ENCODE measurements around the gene AMN.

AMN gene

DNA sequence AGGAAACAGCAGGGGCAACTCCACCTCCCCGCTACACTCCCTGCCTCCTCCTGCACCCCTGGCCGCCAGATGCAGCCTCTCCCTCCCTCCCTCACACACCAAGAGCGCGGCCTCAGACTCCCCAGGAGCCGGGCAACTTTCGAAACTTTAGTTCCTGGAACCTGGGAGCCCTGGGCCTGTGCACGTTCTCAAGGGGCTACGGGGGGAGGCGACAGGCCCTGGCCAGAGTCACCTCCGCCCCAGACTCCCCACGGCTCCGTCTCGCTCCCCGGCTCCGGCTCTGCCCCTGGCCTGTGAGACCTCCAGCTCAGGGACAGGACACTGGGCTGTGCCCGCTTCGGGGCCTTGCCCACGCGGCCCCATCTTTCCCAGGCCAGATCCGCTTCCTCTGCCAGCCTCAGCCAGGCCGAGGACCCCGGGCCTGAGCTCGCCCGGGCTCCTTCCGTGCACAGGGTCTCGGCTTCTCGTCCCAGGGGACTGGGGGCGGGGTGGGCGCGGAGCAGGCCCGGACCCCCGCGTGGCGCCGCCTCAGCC is 5.5 kb downstream of the AMN start:
- no peak for DNase-seq (ENCODE audit: low read depth)

DNA sequence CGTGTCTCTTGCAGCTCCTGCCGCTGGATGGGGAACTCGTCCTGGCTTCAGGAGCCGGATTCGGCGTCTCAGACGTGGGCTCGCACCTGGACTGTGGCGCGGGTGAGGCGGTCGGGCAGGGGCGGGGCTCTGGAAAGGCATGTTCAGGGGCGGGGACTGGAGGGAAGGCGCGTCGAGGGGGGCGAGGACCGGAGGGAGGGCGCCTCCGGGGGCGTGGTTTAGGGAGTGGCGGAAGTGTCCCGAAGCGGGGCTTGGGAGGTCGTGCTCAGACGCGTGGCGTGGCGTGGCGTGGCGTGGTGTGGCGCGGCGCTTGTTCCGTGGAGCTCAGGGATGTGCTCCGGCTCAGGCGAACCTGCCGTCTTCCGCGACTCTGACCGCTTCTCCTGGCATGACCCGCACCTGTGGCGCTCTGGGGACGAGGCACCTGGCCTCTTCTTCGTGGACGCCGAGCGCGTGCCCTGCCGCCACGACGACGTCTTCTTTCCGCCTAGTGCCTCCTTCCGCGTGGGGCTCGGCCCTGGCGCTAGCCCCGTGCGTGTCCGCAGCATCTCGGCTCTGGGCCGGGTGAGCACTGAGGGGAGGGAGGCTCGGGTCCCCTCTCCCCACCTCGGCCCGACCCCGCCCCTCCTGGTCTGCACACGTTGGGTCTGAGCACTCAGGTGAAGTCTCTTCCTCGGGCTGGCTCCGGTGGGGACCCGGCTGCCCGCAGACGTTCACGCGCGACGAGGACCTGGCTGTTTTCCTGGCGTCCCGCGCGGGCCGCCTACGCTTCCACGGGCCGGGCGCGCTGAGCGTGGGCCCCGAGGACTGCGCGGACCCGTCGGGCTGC is 6.2 kb downstream of the AMN start:
- DNase-seq (ENCODE audit: low read depth), result no peak

DNA sequence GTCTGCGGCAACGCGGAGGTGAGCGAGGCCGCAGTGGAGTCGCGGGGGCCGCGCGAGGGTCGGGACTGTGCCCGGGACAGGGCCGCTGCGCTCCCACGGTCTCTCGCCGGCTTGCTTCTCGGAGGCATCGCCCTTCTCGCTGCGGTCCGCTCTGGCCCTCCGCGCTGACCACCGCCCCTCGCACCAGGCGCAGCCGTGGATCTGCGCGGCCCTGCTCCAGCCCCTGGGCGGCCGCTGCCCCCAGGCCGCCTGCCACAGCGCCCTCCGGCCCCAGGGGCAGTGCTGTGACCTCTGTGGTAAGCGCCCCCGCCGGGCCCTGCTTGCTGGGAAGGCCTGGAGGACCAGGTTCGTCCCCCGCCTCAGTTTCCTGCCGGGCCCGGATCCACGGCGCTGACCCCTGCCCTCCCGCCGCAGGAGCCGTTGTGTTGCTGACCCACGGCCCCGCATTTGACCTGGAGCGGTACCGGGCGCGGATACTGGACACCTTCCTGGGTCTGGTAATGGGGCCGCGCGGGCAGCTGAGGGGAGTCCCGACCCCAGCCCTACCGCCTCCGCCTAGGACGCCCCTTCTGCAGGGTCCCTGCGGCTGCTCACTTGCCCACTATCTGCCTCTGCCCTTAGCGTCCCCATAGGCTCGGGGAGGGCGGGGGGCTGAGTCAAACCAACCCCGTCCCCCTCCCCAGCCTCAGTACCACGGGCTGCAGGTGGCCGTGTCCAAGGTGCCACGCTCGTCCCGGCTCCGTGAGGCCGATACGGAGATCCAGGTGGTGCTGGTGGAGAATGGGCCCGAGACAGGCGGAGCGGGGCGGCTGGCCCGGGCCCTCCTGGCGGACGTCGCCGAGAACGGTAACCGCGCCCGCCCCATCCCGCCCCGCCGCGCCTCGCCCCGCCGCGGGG is 7.0 kb downstream of the AMN start:
- DNase-seq (ENCODE audit: low read depth), result no peak

DNA sequence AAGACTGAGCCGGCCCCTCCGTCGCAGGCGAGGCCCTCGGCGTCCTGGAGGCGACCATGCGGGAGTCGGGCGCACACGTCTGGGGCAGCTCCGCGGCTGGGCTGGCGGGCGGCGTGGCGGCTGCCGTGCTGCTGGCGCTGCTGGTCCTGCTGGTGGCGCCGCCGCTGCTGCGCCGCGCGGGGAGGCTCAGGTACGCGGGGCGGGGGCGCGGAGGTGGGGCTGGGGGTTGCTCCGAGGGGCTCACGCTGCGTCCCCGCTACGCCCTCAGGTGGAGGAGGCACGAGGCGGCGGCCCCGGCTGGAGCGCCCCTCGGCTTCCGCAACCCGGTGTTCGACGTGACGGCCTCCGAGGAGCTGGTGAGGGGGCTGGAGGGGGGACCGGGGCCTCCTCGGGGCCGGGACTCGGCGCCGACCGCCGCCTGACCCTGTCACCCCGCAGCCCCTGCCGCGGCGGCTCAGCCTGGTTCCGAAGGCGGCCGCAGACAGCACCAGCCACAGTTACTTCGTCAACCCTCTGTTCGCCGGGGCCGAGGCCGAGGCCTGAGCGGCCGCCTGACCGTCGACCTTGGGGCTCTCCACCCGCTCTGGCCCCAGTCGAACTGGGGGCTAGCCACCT is 7.8 kb downstream of the AMN start:
- DNase-seq (ENCODE audit: low read depth), result no peak

DNA sequence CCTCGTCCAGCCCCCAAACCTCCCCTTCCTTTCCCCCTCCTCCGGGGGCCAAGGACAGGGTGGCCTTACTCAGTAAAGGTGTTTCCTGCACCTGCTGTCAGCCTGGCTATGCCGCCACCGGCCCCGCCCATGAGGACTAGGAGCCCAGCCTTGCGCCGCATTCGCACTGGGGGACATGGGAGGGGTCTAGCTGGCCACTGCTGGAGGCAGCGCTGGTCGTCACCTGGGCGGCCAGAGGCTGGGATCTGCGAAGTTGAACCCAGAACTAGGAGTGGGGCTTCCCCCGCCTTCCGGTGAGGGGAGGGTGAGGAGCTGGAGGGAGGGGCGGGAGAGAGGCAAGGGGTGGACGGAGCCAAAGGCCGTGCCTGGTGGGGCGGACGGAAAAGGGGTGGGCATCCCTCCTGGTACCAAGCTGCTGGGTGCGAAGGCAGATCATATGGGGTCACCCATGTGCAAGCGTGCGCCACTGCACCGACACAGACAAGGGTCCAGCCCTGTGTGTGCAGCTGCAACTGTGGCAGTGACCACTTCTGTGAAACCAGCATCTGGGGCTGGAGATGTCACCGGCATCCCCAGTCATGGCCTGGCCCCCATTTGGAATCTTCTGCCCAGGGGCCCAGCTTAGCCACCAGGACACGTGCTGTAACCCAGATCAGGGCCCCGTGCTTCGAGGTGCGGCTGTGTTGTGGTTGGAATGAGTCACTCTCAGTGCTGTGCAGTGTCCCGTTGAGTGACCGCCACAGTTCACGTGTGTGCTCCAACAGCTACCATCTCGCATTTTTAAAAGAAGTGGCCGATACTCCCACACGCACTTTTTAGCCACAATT is 8.5 kb downstream of the AMN start:
- no peak for DNase-seq (ENCODE audit: low read depth)

DNA sequence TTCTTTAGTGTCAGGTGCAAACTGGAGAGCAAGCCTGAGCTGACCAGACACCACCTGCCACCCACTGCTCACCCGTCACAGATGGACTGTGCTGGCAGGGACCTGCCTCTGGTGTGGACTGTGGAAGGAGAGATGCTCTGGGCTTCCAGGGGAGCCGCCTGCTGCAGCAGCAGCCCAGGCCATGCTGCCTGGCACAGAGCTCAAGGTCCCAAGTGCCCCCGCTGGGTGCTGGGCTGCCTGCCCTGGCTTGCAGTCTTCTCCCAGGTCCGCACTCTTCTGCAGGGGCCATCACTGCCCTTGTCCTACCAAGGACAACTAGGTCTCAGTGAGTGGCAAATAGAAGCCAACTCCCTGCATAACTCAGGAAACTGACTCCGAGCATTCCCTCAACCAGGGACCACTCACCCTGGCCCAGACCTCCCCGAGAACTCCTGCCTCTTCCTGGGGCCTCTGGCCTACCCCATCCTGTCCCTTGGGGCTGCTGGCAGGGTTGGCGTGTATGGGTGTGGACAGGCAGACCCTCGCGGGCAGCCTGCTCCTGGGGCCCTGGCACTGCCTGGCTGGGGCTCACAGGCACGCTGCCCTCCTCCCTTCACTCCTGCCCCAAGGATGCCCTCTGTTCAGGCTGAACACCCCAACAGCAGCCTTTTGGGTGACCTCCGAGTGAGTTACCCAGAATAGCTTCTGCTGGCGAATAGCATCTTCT is 9.3 kb downstream of the AMN start:
- DNase-seq (ENCODE audit: low read depth), result no peak

DNA sequence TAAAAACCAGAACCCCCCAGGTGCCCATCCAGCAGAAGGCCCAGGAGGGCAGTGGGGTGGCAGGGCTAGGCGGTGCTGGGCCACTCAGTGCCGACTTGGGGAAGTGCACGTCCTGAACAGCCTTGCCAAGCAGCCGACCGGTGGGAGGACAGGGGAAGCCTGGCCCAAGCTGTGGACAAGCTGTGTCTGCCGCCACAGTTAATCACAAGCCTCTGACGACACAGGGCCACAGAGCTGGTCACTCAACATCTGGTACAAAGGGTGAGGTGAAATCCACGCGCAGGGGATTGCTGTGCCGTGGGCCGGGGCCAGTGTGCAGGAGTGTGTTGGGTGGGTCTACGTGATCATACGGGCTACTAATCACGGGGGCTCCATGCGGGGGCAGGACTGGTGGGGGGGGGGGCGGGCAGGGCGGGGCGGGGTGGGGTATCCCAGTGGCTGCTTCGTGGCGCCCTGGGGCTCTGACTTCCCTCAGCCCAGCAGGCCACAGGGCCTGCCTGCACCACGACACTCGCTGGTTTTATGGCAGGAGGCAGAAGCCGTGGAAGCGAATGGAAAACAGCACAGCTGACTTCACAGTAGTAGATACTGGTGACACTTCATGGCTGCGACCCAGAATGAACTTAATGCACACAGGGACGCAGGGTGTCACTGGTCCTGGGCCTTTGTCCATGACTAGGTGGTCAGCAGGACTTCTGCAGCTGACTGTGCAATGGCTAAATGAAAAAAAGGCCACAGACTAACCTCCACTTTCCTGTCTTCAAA is 10.2 kb downstream of the AMN start:
- DNase-seq (ENCODE audit: low read depth), result no peak

DNA sequence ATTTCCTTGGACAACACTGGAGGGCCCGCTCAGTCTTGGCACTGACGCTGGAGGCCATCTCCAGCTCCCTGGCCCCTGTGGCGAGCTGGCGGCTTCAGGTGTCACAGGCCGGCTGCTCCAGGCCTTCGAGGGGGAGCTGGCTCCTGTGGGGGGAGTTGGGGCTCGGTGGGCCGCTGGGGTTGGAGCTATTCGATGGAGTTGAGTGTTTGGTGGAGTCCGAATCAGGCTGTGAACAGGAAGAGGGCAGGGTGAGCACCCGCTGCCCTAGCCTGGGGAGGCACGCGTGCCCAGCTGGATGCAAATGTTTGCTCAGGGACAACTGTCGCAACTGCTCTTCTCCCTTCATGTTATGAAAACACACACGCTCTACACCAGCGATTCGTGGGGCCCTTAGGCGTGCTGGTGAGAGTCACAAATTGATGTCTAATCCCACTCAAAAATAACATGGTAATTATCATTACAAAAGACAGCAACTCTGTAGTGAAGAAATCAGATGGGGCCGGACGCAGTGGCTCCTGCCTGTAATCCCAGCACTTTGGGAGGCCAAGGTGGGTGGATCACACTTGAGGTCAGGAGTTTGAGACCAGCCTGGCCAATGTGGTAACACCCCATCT is 11.3 kb downstream of the AMN start:
- no peak for DNase-seq (ENCODE audit: low read depth)

DNA sequence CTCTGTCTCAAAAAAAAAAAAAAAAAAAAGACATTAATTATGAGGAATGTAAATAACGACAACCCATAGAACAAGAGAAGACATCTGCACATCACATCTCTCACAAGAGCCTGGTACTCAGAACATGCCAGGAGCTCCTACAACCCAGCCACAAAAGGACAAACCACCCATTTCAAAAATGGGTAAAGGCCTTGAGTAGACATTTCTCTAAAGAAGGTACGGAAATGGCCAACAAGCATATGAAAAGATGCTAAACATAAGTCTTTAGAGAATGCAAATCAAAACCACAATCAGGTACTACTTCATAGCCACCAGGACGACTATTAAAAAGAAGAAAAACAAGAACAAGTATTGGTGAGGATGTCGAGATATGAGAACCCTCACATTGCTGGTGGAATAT is 13.3 kb downstream of the AMN start:
- no peak for DNase-seq (ENCODE audit: low read depth)

DNA sequence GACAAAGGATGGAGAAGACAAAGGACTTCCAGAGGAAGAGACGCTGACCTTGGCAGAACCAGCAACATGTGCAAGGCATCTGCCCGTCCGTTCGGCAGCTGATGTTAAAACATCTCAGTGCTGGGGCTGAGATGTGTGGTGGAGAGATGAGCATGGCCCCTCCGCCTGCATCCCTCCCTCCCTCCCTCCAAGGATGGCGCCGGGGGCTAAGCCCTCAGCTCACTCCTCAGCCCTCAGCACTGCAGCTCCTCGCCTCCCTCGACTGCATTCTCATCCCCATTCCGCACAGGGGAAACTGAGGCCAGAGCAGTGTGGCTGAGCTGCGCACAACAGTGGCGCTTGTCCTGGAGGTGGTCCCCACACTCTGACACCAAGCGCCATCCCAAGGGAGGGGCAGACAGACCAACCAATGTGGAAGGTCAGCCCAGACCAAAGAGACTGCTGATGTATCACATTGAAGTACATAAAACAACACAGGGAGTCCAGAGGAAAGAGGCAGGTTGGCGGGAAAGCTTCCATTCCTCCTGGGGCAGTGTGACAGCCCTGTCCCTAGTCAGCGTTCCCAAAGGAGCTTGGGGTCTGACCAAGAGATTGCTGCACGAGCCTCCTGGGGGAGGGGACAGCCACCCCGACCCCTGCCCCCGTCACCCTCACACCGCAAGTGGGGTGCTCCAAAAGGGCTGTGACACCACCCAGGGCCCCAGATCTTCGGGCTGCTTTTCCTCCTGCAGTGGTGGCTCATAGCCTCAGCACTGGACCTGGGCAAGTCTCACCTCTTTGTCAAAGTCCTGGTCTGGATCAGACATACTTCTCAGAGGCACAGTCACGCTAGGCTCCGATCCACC is 15.1 kb downstream of the AMN start:
- DNase-seq (ENCODE audit: low read depth), result no peak

DNA sequence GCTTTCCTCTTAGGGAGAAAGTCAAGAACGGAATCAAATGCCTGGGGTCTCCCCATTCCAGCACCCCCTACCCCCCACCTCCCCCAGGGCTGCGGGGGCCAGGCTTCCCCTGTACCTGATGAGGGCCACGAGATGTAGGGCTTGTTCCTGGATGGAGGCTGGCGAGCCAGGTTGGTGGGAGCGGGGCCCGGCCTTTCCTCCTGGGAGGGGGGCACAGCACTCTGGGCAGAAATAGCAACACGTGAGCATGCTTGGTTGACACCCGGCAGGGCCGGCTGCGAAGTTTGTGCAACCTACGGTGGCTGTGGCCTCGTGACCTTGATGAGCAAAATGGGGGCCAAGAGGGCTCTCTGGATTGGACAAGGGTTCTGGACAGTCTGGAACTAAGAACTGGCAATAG is 15.7 kb downstream of the AMN start:
- no peak for DNase-seq (ENCODE audit: low read depth)

DNA sequence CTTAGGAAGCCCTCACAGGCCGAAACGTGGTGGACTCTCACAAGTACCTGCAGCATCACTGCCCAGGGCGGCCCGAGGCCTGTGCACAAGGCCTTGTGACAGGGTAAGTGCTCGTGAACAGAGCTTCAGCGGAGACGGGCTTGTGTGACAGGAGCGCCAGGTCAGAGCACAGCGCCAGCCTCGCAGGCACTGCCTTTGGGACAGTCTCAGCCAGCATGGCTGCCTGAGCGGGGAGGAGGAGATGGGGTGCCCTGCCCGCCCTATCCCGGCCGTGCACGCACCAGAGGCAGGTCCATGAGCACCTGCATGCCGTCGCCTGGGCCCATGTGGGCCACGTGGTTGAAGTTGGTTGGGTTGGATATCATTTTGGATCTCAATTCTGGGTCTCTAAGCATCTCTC is 16.9 kb downstream of the AMN start:
- no peak for DNase-seq (ENCODE audit: low read depth)

DNA sequence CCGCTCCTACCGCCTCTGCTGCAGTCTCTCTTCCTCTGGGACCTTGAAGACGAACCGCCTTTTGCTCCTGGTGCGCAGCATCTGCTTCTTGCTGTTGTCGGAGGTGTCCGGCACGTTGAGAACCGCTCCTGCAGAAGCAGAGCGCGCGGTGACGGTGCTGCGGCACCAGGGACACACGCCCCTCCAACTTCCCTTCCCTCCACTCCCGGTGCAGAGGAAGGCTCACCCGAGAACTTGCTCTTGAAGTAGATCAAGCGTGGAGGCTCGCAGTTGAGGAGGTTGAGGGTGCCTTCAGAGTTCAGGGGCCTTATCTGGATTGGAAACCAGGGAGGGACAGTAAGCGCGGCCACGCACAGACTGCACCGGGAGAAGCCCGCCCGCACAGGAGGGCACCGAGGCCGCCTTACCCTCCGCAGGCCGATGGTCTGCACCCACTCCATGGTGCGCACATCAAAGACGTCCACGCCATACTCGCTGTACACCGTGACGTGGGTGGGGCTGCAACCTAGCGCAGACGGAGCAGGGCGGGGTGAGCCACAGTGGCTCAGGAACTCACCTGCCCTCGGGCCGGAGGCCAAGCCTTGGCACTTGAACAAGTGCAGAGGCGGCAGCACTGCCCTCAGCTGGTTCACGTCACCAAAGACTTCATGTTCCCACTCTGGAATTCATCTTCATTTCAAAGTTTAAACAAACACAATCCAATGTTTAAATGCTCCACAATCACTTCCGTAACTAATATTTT is 17.5 kb downstream of the AMN start:
- DNase-seq (ENCODE audit: low read depth), result no peak

DNA sequence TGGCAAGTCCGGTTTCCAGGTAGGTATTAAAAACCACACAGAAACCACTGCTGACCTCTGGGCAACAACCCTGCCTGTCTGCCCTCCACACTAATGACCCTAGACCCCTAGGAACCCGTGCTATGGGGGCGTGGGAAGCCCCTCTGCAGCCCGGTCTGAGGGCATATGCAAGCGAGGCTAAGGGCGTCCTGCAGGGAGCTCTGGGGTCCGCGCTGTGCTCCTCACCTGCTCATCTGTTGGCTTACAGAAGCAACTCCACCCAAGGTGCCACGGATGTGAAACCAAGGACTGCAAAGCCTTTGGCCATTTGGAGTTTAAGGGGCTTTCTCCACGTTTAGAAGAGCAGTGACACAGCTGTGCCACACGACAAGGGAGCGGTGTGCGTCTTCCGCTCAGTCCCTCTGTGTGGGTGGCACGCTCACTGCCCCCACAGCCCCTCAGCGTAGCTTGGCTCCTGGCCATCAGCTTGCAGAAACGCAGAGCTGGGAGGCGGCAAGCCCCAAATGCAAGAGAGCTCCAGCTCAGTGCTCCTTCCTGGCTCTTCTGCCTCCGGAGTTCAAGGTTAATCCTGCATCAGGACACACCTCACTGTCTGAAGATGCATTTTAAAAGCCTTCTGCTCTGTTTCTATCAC is 18.4 kb downstream of the AMN start:
- DNase-seq (ENCODE audit: low read depth), result no peak

DNA sequence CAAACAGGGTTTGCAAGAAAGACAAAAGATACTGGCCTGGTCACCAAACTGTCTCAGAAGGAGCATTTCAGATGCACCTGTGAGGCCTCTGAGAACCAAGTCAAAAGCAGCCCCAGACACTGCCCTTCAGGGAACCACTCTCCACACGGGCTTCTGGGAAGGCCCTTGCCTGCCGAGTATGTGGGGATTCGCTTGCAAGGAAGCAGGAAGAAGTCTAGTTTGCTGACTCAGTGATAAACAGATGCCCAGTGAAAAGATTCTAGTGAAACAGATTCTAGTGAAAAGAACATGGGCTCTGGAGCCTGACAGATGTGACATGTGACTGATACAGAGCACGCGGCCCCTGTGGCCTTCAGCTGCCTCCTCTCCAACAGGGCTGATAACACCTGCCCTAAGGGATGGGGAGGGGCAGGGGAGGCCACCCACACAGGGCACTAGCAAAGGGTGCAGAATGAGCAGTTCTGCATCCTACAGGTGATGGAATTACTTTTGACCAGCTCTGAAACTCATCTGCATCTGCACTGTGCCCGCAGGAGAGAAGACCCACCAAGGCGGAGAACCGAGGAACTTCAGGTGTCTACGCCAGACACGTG is 19.1 kb downstream of the AMN start:
- no peak for DNase-seq (ENCODE audit: low read depth)

DNA sequence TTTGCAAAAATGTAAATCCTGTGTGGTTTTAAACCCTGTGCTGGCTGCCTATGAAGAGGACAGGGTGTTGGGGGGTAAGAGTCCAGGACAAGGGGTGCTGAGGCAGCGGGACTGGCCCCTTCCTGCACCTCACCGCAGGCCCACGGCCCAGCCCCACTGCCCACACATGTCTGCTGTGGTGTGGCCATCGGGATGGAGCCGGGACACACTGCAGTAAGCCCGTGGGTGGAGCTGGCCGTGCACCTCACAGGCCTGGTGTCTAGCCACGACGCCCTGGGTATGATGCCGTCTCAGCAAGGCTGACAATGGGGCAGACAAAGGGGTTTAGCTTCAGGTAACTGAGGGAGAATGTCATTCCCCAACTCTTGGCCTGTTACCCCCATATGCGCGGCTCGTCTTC is 19.6 kb downstream of the AMN start:
- no peak for DNase-seq (ENCODE audit: low read depth)

DNA sequence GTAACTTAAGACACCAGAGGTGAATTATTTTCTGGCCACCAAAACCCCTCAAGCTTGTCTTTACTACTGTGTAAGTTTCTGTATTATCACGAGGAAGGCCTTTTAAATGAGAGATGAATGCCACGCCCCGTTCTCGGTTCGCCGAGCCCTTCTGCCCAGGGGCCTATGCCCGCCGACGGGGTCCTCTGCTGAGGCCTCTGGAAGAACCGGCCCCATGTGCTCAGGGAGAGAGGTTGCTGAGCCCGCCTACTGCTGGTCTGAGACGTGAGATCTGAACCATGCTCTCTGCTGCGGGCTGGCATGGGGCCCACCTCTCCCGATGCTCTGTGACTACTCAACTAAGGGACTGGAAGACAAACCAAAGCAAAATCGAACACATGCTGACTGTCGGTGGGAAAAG is 21.0 kb downstream of the AMN start:
- DNase-seq (ENCODE audit: low read depth), result no peak

Measured in fibroblast of the conjunctiva (primary cell).